Measurements from ENCODE around the gene TSSK2. TPM values are rescaled to one million over a fixed set of nuclear protein-coding genes. Genes with fewer than 3 reads are reported as not detected.
"Not testable (repeated sequence)": the region's sequence is repeated elsewhere in the genome, so short reads cannot be mapped to it uniquely, and the experiment has no call there.

TSSK2 gene
- total RNA-seq, 1 donor, result not detected

GRCh38 chr22:19138217-19139000, 7.3 kb downstream of the TSSK2 start:
- no peak for DNase-seq (ENCODE audit: low read depth in 2 of 3, low spot score in 2 of 3)

GRCh38 chr22:19139001-19139356, 7.9 kb downstream of the TSSK2 start:
- no peak for DNase-seq (ENCODE audit: low read depth in 2 of 3, low spot score in 2 of 3)

GRCh38 chr22:19139974-19140373, 8.9 kb downstream of the TSSK2 start:
- DNase-seq (ENCODE audit: low read depth in 2 of 3, low spot score in 2 of 3), result no peak

- no peak for DNase-seq (ENCODE audit: low read depth in 2 of 3, low spot score in 2 of 3)
Observed at GRCh38 chr22:19142394-19142793, 11.3 kb downstream of the TSSK2 start.

GRCh38 chr22:19143212-19143611, 12.1 kb downstream of the TSSK2 start:
- no peak for DNase-seq (ENCODE audit: low read depth in 2 of 3, low spot score in 2 of 3)

DNA sequence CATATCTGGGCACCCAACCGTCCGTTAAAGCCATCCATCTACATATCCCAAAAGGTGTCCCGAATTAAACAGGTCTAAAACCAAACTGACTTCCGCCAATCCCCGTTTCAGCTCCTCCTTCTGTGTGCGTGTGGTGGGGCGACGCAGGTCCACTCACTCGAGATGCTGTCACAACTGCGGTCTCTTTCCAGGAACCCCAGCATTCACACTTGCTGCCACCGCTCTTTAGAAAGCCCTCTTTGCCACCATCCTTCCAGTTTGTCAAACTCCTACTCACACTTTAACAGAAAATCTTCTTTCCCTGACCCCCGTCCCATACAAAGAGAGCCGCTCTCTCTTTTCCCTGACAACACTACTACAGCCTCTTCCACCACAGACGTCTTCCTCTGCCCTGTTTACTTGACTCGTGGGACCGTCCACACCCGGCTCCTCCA, 12.9 kb downstream of the TSSK2 start:
- DNase-seq (ENCODE audit: low read depth in 2 of 3, low spot score in 2 of 3), result peak in 2 of 3 donors; percentile 35 to 48

- DNase-seq (ENCODE audit: low read depth in 2 of 3, low spot score in 2 of 3), result no peak
Observed at GRCh38 chr22:19146215-19146968, 15.3 kb downstream of the TSSK2 start.

GRCh38 chr22:19147195-19147780, 16.2 kb downstream of the TSSK2 start:
- DNase-seq (ENCODE audit: low read depth in 2 of 3, low spot score in 2 of 3), result no peak

DNA sequence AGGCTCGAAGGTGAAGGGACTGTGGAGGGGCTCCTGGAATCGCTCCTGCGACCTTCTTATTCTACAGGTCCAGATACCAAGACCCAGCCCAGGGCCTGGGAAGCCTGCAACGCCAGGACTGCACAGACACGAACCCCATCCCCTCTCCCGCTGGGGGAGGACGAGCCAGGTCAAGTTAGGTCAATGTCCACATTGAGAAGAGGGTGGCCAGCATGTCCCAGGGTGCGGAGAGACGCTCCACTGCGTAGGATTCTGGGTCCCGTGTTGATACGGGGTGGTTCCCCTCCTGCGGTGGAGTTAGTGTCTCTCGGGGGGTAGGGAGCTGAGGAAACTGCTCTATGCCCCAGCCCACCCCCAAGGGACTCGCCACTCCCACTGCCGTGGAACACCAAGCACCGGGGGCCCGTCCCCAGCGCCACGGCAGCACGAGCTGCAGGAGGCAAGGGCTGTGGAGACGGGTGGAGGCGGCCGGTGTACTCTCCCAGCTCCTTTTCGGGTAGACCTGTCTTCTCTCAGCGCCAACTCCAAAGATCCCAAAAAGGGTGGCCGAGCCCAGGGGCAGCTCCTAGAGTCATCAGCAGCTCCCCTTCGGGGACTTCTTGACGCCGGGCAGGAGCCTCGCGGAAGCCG, 17.4 kb downstream of the TSSK2 start:
- no peak for DNase-seq (ENCODE audit: low read depth in 2 of 3, low spot score in 2 of 3)

GRCh38 chr22:19149047-19149883, 18.2 kb downstream of the TSSK2 start:
- peak in 1 of 3 donors; percentile 26 for DNase-seq (ENCODE audit: low read depth in 2 of 3, low spot score in 2 of 3)

- no peak for DNase-seq (ENCODE audit: low read depth in 2 of 3, low spot score in 2 of 3)
Observed at GRCh38 chr22:19149991-19150390, 18.9 kb downstream of the TSSK2 start, which contains the start of gene GSC2. GSC2 (minus strand) TSS chr22:19150292; CDS start chr22:19150283, 9 bp downstream.

GRCh38 chr22:19150482-19151328, 19.6 kb downstream of the TSSK2 start:
- DNase-seq (ENCODE audit: low read depth in 2 of 3, low spot score in 2 of 3), result no peak

DNA sequence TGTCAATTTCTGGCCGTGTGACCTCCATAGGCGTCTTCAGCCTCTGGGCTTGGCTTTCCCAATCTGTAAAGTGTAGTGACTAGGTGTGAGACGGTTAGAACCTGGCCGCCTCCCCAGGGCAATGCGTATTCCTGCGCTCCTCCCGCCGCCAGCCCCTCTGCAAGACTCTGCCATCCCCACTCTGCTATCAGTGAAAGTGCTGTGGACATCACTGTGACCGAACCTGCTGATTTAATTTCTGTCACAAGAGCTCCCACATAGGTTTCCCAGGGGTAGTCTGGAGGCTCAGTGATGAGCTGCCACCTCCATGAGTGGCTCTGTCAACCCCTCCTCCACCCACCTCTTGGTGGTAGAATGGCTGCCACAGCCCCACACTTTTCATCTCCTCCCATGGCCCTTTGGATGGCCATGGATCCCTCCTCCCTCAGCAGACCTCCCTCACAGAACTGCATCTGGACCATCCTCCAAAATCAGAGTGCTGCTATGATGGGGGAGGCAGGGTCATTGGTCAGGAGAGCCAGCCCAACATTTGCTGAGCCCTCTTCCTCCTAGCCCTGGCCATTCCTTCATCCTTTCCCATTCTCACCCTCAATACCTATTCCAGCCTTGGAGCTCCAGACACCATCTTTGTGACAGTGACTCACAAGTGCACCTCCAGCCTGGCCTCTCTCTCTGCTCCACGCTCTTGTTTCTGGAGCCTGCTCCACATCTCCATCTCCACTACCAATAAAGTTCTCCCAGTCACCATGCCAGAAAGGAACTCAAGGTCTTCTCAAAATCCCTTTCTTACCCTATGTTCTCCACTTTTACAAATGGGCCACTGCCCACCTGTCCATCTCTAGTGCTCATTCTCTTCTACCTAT, 20.5 kb downstream of the TSSK2 start:
- no peak for DNase-seq (ENCODE audit: low read depth in 2 of 3, low spot score in 2 of 3)

- no peak for DNase-seq (ENCODE audit: low read depth in 2 of 3, low spot score in 2 of 3)
Observed at GRCh38 chr22:19152942-19153883, 22.1 kb downstream of the TSSK2 start.

GRCh38 chr22:19156109-19156508, 25.0 kb downstream of the TSSK2 start:
- DNase-seq (ENCODE audit: low read depth in 2 of 3, low spot score in 2 of 3), result not testable (repeated sequence)

DNA sequence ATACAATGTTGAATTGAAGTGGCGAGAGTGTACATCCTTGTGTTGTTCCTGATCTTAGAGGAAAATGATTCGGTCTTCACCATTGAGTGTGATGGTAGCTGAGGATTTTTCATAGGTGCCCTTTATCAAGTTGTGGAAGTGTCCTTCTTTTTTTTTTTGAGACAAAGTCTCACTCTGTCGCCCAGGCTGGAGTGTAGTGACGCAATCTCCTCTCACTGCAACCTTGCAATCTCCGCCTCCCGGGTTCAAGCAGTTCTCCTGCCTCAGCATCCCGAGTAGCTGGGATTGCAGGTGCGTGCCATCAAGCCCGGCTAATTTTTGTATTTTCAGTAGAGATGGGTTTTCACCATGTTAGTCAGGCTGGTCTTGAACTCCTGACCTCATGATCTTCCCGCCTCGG, 27.5 kb downstream of the TSSK2 start:
- DNase-seq (ENCODE audit: low read depth in 2 of 3, low spot score in 2 of 3), result not testable (repeated sequence)

DNA sequence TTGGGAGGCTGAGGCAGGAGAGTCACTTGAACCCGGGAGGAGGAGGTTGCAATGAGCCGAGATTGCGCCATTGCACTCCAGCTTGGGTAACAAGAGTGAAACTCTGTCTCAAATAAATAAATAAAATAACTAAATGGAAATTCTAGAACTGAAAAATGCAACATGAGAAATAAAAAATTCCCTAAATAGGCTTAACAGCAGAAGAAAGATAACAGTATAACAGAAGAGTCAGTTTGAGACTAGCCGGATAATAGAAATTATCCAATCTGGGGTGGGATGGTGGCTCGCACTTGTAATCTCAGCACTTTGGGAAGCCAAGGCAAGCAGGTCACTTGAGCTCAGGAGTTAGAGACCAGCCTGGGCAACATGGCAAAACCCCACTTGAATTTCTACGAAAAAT, 33.3 kb downstream of the TSSK2 start:
- DNase-seq (ENCODE audit: low read depth in 2 of 3, low spot score in 2 of 3), result no peak
